K562 (cell line): ENCODE data around the gene C1orf216.

ENCODE experiments used
- CREB1 ChIP-seq, 2 experiments: sonication (generic) in 1 of 2; formaldehyde crosslinking in 1 of 2; IDR thresholded peaks; 2 replicates each; pipeline versions ENCODE4 v1.6.1 to v1.8.0; 2012 to 2022; ENCODE audit warnings: inconsistent platforms in 1 of 2, mild to moderate bottlenecking in 1 of 2, missing genetic modification reagents in 1 of 2, moderate library complexity in 1 of 2
- RAD21 ChIP-seq, 2 experiments: fragments of 250-450 bp in 1 of 2; fragments of 450-650 bp in 1 of 2; sonication (Bioruptor Pico) in 1 of 2; formaldehyde crosslinking in 1 of 2; IDR thresholded peaks in 1 of 2; conservative IDR thresholded peaks in 1 of 2; 2 replicates each; pipeline versions ENCODE4 v1.4.0 to v1.8.0; 2020 to 2022; ENCODE audit warnings: mild to moderate bottlenecking in 2 of 2, moderate library complexity in 1 of 2

GRCh38 chr1:35737120-35737519, 18.4 kb upstream of the C1orf216 start:
- TF ChIP-seq CREB1 (IDR thresholded peaks at IDR 0.05) = no peak
- TF ChIP-seq CREB1 (CRISPR knock-in tag; IDR thresholded peaks at IDR 0.05) = no peak
- no peak for TF ChIP-seq RAD21 (CRISPR knock-in tag; conservative IDR thresholded peaks at IDR 0.05 in 1 of 2, IDR thresholded peaks at IDR 0.05 in 1 of 2)
